CD4-positive, alpha-beta T cell (primary cell): ENCODE measurements around the gene TIAM1. TPM values are rescaled to one million over a fixed set of nuclear protein-coding genes. Genes with fewer than 3 reads are reported as not detected.

Experiments
- ATAC-seq: fragments of 200-7000 bp; cut with Tn5 transposase; one replicate; pipeline ENCODE4 v1.10.0; 2022; ENCODE audit warnings: mild to moderate bottlenecking; ENCODE audit not compliant: poor library complexity
- CTCF ChIA-PET: fragments of 350-600 bp; sonication (Branson Sonifier 250); formaldehyde crosslinking; loops from one replicate; lab custom pipeline; 2021; ENCODE audit warnings: antibody characterized with exemption, inconsistent platforms; lab: Charles Lee
- POLR2A ChIA-PET: fragments of 350-600 bp; sonication (Branson Sonifier 250); formaldehyde crosslinking; loops from one replicate; lab custom pipeline; 2021; ENCODE audit warnings: antibody characterized with exemption, inconsistent platforms; lab: Charles Lee
- DNase-seq, 14 experiments: peaks; one replicate each; pipeline ENCODE4 v3.0.0-alpha.2; 2013 to 2020; ENCODE audit warnings: mixed read lengths in 2 of 14
- H3K27ac ChIP-seq, 2 donors: one replicate each; pipeline versions ENCODE4 v1.5.1 to v1.7.0; 2013; ENCODE audit warnings: low read length in 2 of 2, low read depth in 1 of 2, mild to moderate bottlenecking in 1 of 2
- H3K27me3 ChIP-seq, 2 experiments: 1 replicate in 1 of 2; 2 replicates in 1 of 2; pipeline versions ENCODE4 v1.6.1 to v1.7.0; 2013; ENCODE audit warnings: low read length in 2 of 2, control low read depth in 1 of 2, mild to moderate bottlenecking in 1 of 2, moderate library complexity in 1 of 2; ENCODE audit not compliant: insufficient read depth in 2 of 2, control insufficient read depth in 1 of 2
- H3K36me3 ChIP-seq: one replicate; pipeline ENCODE4 v1.6.1; 2013; ENCODE audit warnings: low read length, control low read depth; ENCODE audit not compliant: insufficient read depth
- H3K4me1 ChIP-seq: one replicate; pipeline ENCODE4 v1.6.1; 2013; ENCODE audit warnings: low read length, control low read depth; ENCODE audit not compliant: insufficient read depth
- H3K4me3 ChIP-seq: one replicate; pipeline ENCODE4 v1.5.1; 2013; ENCODE audit warnings: mild to moderate bottlenecking, low read length, moderate library complexity
- H3K9me3 ChIP-seq, 2 experiments: 1 replicate in 1 of 2; 2 replicates in 1 of 2; pipeline versions ENCODE4 v1.6.1 to v1.7.0; 2013; ENCODE audit warnings: low read length in 2 of 2, mild to moderate bottlenecking in 2 of 2, control low read depth in 1 of 2, moderate library complexity in 1 of 2; ENCODE audit not compliant: control insufficient read depth in 1 of 2, insufficient read depth in 1 of 2
- H3K27ac Mint-ChIP-seq: one replicate; pipeline ENCODE4 v1.8.0; 2020; ENCODE audit warnings: mixed read lengths
- H3K27me3 Mint-ChIP-seq: one replicate; pipeline ENCODE4 v1.8.0; 2021; ENCODE audit warnings: mixed read lengths
- H3K36me3 Mint-ChIP-seq: one replicate; pipeline ENCODE4 v1.8.0; 2021; ENCODE audit warnings: low read depth, mixed read lengths
- H3K4me1 Mint-ChIP-seq: one replicate; pipeline ENCODE4 v1.8.0; 2021; ENCODE audit warnings: low read depth, mixed read lengths
- H3K4me3 Mint-ChIP-seq: one replicate; pipeline ENCODE4 v1.8.0; 2020; ENCODE audit warnings: mild to moderate bottlenecking, mixed read lengths
- H3K9me3 Mint-ChIP-seq: one replicate; pipeline ENCODE4 v1.8.0; 2020; ENCODE audit warnings: mixed read lengths
- CTCF ChIP-seq: fragments of 200-600 bp; IDR thresholded peaks from one replicate; pipeline ENCODE4 v1.8.0; 2022; ENCODE audit warnings: antibody characterized with exemption, mild to moderate bottlenecking
- intact Hi-C, 2 experiments: fragments of 100-400 bp; cut with DNase I in 1 of 2; cut with micrococcal nuclease in 1 of 2; formaldehyde crosslinking; loops; one replicate each; pipeline versions ENCODE4 v1.15.1 to v1.9.0; 2023 to 2025; cut with DNase I, micrococcal nuclease
- total RNA-seq, 174 experiments: library from RNA in 2 of 174; stranded (reverse) in 2 of 174; gene quantifications; one replicate each; pipeline ENCODE4 v1.2.3 and lab custom pipeline; 2021 to 2026

TIAM1 gene
- total RNA-seq, 2 experiments from 2014 or later = 39.6 to 39.8 TPM

DNA sequence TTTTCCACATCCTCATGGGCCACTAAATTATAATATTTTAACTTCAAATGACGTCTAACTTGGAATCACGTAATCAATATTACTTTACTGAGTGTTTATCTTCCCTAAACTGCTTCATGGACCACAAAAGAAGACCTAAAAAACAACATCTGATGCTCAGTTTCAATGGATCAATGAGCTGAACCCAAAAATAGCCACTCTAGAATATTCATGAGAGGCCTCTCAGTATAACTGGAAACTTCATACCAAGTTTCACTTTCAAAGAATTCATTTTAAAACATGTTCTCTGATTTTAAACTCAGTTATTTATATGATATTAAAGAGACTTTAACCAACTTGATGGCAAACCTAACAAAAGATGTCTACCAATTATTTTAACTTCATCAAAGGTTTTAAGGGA is 23.7 kb upstream of the TIAM1 start:
- intact Hi-C loops = no loop called here
- peaks cover 33% of the 10 kb centered on the region for H3K4me1 Mint-ChIP-seq
- POLR2A ChIA-PET = no interaction called here
- H3K27ac Mint-ChIP-seq = no peak overlapping the region
- TF ChIP-seq CTCF = no peak
- no peak overlapping the region for H3K4me3 Mint-ChIP-seq
- no peaks in the 10 kb centered on the region for H3K27me3 ChIP-seq
- H3K36me3 ChIP-seq = no peaks in the 10 kb centered on the region
- CTCF ChIA-PET = no interaction called here
- ATAC-seq (no peak), DNase-seq (no peak)
- H3K36me3 Mint-ChIP-seq = no peaks in the 10 kb centered on the region
- H3K27ac ChIP-seq = no peak overlapping the region
- peaks cover 20% of the 10 kb centered on the region for H3K4me1 ChIP-seq
- H3K4me3 ChIP-seq = no peak overlapping the region
- no peaks in the 10 kb centered on the region for H3K27me3 Mint-ChIP-seq
- H3K9me3 ChIP-seq = no peaks in the 10 kb centered on the region
- no peaks in the 10 kb centered on the region for H3K9me3 Mint-ChIP-seq

DNA sequence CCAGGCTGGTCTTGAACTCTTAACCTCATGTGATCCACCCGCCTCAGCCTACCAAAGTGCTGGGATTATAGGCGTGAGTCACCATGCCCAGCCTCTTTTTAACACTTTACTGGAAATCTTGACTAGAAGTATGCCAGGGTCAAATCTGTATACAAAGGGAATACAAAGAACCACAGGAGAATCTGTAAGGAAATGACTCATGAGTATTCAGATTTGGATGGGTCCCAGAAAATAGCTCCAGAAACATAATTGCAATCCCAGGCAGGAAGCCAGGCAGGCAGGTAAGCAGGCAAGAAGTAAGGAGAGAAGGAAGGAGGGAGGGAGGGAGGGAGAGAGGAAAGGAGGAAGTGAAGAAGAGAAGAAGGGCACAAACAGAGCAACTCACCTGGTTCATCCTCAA is 22.8 kb upstream of the TIAM1 start:
- Mint-ChIP-seq H3K9me3 (no peaks in the 10 kb centered on the region), H3K27me3 (no peaks in the 10 kb centered on the region), H3K36me3 (no peaks in the 10 kb centered on the region), H3K27ac (no peak overlapping the region), H3K4me1 (peaks cover 40% of the 10 kb centered on the region), H3K4me3 (no peak overlapping the region)
- ChIA-PET POLR2A (no interaction called here), CTCF (no interaction called here)
- Histone ChIP-seq H3K27me3 (no peaks in the 10 kb centered on the region), H3K4me1 (peaks cover 24% of the 10 kb centered on the region), H3K36me3 (no peaks in the 10 kb centered on the region), H3K9me3 (no peaks in the 10 kb centered on the region), H3K4me3 (no peak overlapping the region), H3K27ac (no peak overlapping the region)
- TF ChIP-seq CTCF = no peak
- intact Hi-C loops = no loop called here
- DNase-seq = no peak
- no peak for ATAC-seq

DNA sequence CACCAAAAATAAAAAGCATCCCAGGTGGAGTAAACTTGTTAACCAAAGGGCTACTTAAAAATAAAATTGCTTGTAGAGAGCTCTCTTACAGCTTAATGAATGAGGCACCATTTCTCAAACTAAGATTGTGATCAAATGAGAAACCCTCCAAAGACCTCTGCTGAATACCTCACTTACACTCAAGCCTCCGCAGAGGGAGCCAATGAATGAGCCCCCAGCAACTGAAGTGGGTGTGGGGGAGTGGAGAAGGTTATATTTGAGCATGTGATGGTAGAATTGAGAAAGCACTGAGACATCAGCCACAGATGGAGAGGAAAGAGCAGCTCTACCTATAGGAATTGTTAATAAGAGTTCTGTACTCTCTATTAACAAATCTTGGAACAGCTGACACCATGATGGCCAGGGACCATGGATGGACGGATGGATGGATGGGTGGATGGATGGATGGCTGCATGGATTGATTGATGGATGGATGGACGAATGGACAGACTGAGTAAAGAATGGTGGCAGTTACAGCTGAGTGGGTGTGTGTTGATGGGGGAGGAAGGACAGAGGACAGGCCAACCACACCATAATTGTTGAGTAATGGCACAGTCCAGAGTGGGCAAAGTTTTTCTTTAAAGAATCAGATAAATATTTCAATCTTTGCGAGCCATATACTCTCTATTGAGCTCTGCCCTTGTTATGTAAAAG is 20.3 kb upstream of the TIAM1 start:
- TF ChIP-seq CTCF = no peak
- no peak overlapping the region for H3K4me3 Mint-ChIP-seq
- ATAC-seq = no peak

More for the DNA sequence above, 20.3 kb upstream of the TIAM1 start:
- CTCF ChIA-PET = interaction anchor here (1.3 kb wide), 1 partner anchor 9 kb away, joined by 3 read pairs; no protein-coding TSS in a partner anchor
- Histone ChIP-seq H3K4me1 (peaks cover 24% of the 10 kb centered on the region), H3K9me3 (peaks cover 0 to 4% of the 10 kb centered on the region in 2 experiments), H3K4me3 (no peak overlapping the region), H3K36me3 (no peaks in the 10 kb centered on the region), H3K27me3 (no peaks in the 10 kb centered on the region), H3K27ac (no peak overlapping the region)
- no peaks in the 10 kb centered on the region for H3K36me3 Mint-ChIP-seq
- no peak overlapping the region for H3K27ac Mint-ChIP-seq
- POLR2A ChIA-PET = interaction anchor here (0.7 to 2.0 kb wide), 5 partner anchors 18 to 195 kb away, joined by 3 to 7 read pairs (median 5); no protein-coding TSS in a partner anchor
- H3K9me3 Mint-ChIP-seq = no peaks in the 10 kb centered on the region
- intact Hi-C loops = no loop called here
- no peaks in the 10 kb centered on the region for H3K27me3 Mint-ChIP-seq
- DNase-seq = no peak
- H3K4me1 Mint-ChIP-seq = peaks cover 35% of the 10 kb centered on the region
